ENCODE data around the gene LMCD1.
A peak's percentile ranks its signal among the peaks of the same experiment; 100 is the strongest.

LMCD1 gene

GRCh38 chr3:8596321-8597218 lies 94.9 kb downstream of the LMCD1 start:
- Mint-ChIP-seq H3K36me3 (ENCODE audit: low read depth) (no peaks in the 10 kb centered on the region), H3K9me3 (no peaks in the 10 kb centered on the region), H3K4me1 (peaks cover 70% of the 10 kb centered on the region), H3K4me3 (no peak overlapping the region), H3K27ac (peak overlapping the region; percentile 19 to 82 (median 69)), H3K27me3 (ENCODE audit: low read depth) (no peaks in the 10 kb centered on the region)
- TF ChIP-seq CTCF (IDR thresholded peaks at IDR 0.05; ENCODE audit: unreplicated experiment in 3 of 3): no peak

DNA sequence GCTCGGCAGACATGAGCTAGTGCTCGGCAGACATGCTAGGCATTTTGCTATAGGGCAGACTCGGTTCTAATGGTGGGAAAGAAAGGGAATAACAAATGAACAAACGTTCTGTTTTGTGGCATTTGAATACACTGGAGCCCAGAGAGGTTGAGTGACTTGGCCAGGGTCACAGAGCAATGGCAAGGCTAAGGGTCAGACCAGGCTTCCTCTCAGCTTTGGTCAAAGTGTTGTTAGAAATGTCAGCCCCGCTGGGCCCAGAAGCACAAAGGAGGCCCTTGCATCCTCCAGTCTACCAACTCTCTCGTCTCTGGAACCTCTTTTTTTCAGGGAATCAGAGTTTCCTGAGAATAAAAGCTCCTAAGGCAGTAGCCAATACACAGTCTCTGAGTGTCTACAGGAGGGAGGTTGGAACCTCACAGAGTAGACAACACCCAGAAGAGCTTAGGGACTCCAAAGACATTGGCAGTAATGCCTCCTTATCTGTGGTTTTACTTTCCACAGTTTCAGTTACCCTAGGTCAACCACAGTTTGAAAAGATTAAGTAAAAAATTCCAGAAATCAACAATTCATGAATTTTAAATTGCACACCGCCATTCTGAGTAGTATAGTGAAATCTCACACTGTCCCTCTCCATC lies 95.7 kb downstream of the LMCD1 start:
- H3K4me1 Mint-ChIP-seq: peaks cover 63% of the 10 kb centered on the region
- no peak for TF ChIP-seq CTCF (IDR thresholded peaks at IDR 0.05; ENCODE audit: unreplicated experiment in 3 of 3)
- H3K27me3 Mint-ChIP-seq (ENCODE audit: low read depth): no peaks in the 10 kb centered on the region
- no peaks in the 10 kb centered on the region for H3K36me3 Mint-ChIP-seq (ENCODE audit: low read depth)
- no peaks in the 10 kb centered on the region for H3K9me3 Mint-ChIP-seq
- H3K27ac Mint-ChIP-seq: peak overlapping the region in 2 of 3 experiments; percentile 19 to 82
- H3K4me3 Mint-ChIP-seq: no peak overlapping the region

GRCh38 chr3:8599146-8599545 lies 97.5 kb downstream of the LMCD1 start:
- H3K4me1 Mint-ChIP-seq: peaks cover 53% of the 10 kb centered on the region
- H3K36me3 Mint-ChIP-seq (ENCODE audit: low read depth): no peaks in the 10 kb centered on the region
- H3K9me3 Mint-ChIP-seq: no peaks in the 10 kb centered on the region
- H3K27me3 Mint-ChIP-seq (ENCODE audit: low read depth): no peaks in the 10 kb centered on the region
- H3K27ac Mint-ChIP-seq: peak overlapping the region in 1 of 3 experiments; percentile 17
- no peak for TF ChIP-seq CTCF (IDR thresholded peaks at IDR 0.05; ENCODE audit: unreplicated experiment in 3 of 3)
- H3K4me3 Mint-ChIP-seq: no peak overlapping the region

DNA sequence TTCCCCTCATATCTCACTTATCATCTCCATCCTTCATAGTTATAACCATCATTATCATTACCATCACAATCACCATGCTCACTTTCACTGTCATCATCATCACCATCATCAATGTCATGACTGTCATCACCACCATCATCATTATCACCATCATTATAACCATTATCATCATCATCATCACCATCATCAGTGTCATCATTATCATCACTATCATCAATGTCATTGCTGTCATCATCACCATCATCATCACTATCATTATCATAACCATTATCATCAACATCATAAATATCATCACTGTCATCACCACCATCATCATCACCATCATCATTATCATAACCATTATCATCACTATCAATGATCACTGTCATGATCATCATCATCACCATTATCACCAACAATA lies 98.8 kb downstream of the LMCD1 start:
- Mint-ChIP-seq H3K4me3 (no peak overlapping the region), H3K4me1 (peaks cover 43% of the 10 kb centered on the region), H3K27me3 (ENCODE audit: low read depth) (peaks cover 4% of the 10 kb centered on the region), H3K27ac (no peak overlapping the region), H3K36me3 (ENCODE audit: low read depth) (no peaks in the 10 kb centered on the region), H3K9me3 (no peaks in the 10 kb centered on the region)
- TF ChIP-seq CTCF (IDR thresholded peaks at IDR 0.05; ENCODE audit: unreplicated experiment in 3 of 3): no peak

DNA sequence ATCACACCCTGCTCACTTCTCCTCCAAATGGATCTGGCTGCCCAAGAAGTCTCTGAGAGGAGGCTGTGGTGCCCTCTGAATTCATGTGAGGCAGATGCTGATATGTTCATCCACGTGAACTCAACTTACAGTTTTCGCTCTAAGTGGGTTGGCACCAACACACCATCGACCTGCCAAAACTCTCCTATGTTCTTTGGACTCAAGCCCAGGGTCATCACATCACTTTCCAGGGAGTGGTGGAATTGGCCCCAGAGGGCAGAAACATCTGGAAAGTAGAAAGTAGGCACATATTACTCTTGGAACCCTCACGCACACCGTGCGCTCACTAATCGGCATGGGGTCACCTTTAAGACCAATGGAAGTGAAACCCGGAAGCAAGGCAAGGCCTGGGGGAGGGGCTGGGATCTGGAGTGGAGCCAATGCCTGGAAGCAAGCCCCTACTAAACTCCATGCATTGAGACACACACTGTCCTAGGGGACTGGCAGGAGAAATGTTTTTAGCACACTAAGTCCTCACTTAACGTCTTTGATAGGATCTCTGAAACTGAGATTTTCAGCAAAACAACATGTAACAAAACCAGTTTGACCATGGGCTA lies 101.6 kb downstream of the LMCD1 start:
- no peak for TF ChIP-seq CTCF (IDR thresholded peaks at IDR 0.05; ENCODE audit: unreplicated experiment in 3 of 3)
- H3K27me3 Mint-ChIP-seq (ENCODE audit: low read depth): peaks cover 5% of the 10 kb centered on the region
- H3K9me3 Mint-ChIP-seq: no peaks in the 10 kb centered on the region
- no peak overlapping the region for H3K27ac Mint-ChIP-seq
- peaks cover 33% of the 10 kb centered on the region for H3K4me1 Mint-ChIP-seq
- H3K36me3 Mint-ChIP-seq (ENCODE audit: low read depth): no peaks in the 10 kb centered on the region
- H3K4me3 Mint-ChIP-seq: no peak overlapping the region
